Measurements from ENCODE around the gene CCDC183. TPM values are rescaled to one million over a fixed set of nuclear protein-coding genes. Genes with fewer than 3 reads are reported as not detected.

Gene CCDC183
- polyA plus RNA-seq, 1 donor from 2014 or later = 0.78 TPM

GRCh38 chr9:136845465-136846260, 49.5 kb downstream of the CCDC183 start:
- Mint-ChIP-seq H3K27ac (peak overlapping the region in 1 of 3 donors; percentile 92), H3K4me1 (peaks cover 8 to 10% (median 9%) of the 10 kb centered on the region in 3 donors), H3K4me3 (peak overlapping the region in 3 of 4 donors; percentile 30 to 81 (median 60)), H3K27me3 (peaks cover 12% of the 10 kb centered on the region), H3K9me3 (peaks cover 0 to 2% (median 0%) of the 10 kb centered on the region in 3 donors), H3K36me3 (no peaks in the 10 kb centered on the region)

DNA sequence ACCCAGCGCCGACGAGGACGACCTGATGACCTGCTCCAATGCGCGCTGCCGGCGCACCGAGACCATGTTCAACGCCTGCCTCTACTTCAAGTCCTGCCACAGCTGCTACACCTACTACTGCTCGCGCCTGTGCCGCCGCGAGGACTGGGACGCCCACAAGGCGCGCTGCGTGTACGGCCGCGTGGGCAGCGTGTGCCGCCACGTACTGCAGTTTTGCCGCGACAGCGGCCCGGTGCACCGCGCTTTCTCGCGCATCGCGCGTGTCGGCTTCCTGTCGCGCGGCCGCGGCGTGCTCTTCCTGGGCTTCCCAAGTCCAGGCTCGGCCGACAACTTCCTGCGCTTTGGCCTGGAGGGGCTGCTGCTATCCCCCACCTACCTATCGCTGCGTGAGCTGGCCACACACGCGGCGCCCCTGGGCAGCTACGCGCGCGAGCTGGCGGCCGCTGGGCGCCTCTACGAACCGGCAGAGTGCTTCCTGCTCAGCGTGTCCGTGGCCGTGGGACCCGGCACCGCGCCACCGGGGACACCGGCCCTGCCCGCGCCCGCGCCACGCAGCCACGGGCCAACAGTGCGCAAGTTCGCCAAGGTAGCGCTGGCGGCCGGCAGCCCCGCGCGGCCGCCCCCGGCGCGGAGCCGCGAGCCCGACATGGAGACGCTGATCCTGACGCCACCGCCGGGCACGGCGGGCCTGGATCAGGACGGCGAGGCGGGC, 50.4 kb downstream of the CCDC183 start:
- Mint-ChIP-seq H3K27me3 (peaks cover 12% of the 10 kb centered on the region), H3K36me3 (no peaks in the 10 kb centered on the region), H3K4me3 (peak overlapping the region in 3 of 4 donors; percentile 21 to 80 (median 27)), H3K9me3 (peaks cover 0 to 2% (median 0%) of the 10 kb centered on the region in 3 donors), H3K4me1 (peaks cover 8 to 10% (median 9%) of the 10 kb centered on the region in 3 donors), H3K27ac (peak overlapping the region in 2 of 3 donors; percentile 87 to 93)

DNA sequence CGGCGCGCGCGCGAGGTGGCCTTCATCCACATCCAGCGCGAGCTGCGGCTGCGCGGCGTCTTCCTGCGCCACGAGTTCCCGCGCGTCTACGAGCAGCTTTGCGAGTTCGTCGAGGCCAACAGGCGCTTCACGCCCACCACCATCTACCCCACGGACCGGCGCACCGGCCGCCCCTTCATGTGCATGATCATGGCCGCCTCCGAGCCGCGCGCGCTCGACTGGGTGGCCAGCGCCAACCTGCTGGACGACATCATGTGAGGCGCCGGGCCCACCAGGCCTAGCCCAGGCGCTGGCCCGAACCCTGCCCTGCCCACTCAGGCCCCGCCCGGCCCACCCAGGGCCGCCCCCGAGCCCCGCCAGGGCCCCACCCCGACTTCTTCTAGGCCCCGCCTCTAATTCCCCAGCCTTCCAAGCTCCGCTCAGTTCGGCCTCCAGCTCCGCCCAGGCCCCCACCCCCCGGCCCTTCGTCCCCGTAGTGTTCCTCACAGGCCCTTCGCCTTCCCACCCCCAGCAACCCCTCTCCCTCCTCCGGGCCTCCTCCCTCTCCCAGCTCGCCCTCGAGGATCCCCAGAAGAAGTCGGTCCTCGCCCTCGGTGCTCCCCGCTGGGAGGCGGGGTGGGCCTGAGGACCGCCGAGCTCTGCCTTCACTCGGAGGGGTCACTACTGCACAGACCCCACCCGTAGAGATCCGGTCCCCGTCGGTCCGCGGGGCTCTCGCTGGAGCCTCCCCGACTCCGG, 51.1 kb downstream of the CCDC183 start:
- H3K9me3 Mint-ChIP-seq = peaks cover 0 to 2% (median 0%) of the 10 kb centered on the region in 3 donors

DNA sequence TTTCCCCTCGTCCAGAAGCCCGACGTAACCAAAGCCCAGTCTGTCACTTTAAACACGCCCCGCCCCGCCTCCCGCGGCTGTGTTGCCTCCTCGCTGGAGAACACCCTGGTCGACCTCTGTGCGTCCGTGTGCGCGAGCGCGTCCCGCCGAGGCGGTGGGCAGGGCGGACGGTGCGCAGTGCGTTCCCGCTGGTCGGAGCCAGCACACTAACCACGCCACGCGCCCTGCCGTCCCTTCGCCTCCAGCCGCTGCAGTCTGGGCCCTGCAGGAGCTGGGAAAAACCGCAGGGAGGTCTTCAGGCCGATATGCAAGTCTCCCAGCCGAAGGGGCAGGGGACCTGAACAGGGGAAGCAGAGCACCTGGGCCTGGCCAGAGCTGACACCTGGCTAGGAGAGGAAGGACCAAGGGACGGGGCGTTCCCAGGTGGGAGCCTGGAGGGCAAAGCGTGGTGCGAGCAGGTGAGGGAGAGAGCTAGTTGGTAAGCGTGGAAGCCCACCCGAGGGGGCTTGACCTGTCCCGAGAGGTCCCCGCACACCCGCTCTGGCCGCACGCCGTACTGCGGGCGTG, 51.8 kb downstream of the CCDC183 start:
- Mint-ChIP-seq H3K4me1 (peaks cover 5 to 9% (median 8%) of the 10 kb centered on the region in 3 donors), H3K27me3 (peaks cover 12% of the 10 kb centered on the region), H3K27ac (peak overlapping the region; percentile 86 to 95 (median 93)), H3K4me3 (peak overlapping the region; percentile 83 to 93 (median 92)), H3K36me3 (no peaks in the 10 kb centered on the region), H3K9me3 (peaks cover 0 to 2% (median 0%) of the 10 kb centered on the region in 3 donors)

More for the DNA sequence above, 51.1 kb downstream of the CCDC183 start:
- Mint-ChIP-seq H3K36me3 (no peaks in the 10 kb centered on the region), H3K4me3 (peak overlapping the region; percentile 83 to 93 (median 92)), H3K27me3 (peaks cover 12% of the 10 kb centered on the region), H3K27ac (peak overlapping the region; percentile 86 to 95 (median 93)), H3K4me1 (peaks cover 6 to 9% (median 8%) of the 10 kb centered on the region in 3 donors)

DNA sequence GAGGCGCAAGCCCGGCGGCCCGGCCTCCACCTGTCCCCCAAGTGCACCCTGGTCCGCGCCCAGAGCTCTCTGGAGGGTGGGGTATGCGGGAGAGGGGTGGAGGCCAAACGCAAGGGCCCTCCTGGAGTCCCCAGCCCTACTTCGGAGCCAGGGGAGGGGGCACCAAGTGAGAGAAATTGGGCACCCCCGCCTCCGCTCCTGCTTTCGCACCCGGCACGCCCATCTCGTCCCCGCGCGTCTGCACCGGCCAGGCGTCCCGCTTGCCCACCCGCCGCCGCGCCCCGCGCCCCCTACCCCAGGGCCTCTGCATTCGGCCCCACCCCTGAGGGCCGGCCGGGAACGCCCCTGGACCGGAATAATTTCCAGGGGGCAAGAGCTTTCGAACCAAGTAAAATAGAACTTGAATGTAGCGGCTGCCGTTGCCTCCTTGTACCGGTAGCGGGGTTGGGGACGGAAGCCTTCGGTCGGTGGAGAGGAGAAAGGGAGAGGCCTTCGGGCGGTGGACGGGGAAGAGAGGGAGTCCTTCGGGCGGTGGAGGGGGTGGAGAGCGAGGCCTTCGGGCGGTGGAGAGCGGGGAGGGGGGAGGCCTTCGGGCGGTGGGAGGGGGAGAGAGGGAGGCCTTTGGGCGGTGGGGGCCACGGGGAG, 52.4 kb downstream of the CCDC183 start:
- Mint-ChIP-seq H3K4me3 (peak overlapping the region; percentile 92 to 97 (median 95)), H3K27ac (peak overlapping the region in 2 of 3 donors; percentile 96 to 97)

DNA sequence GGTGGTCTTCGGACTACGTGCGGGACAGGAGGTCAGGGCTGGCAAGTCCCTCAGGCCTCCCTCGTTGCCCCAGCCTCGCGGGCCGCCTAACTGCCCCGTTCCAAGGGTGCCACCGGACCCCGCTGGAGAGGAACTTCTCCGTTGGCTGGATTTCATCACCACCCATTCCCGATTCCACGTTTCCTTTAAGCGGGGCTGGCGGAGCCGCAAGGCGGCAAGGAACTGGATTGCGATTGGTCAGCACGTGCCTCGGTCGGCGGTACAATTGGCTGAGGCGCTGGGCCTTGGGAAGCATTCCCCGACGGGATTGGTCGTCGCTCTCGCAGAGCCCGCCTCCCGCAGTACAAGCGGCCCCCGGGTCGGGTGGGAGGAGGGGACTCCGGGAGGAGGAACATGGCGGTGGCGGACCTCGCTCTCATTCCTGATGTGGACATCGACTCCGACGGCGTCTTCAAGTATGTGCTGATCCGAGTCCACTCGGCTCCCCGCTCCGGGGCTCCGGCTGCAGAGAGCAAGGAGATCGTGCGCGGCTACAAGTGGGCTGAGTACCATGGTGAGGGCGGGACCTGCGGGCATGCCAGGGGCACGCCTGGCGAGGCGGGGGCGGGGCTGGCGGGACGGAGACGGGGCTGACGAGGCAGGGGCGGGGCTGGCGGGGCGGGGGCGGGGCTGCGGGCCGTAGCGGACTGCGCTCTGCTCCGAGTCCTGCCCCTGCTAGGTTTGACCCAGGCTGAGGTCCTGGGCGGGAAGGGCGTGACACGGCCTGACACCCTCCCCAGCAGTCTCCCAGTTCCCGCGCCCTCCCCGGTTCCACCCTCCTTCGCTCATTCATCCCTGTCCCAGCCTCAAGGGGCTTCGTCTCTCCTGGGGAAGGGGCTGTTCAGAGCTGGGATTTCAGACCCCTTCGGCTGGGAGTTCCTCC, 53.2 kb downstream of the CCDC183 start, which contains the start of gene PHPT1:
Gene PHPT1 (plus strand): TSS at position 372 of the 922 bp plus-strand sequence. CDS start 22 bp downstream, at position 394.
- H3K27me3 Mint-ChIP-seq = peaks cover 8% of the 10 kb centered on the region
- no peaks in the 10 kb centered on the region for H3K36me3 Mint-ChIP-seq
- peaks cover 0 to 2% (median 0%) of the 10 kb centered on the region in 3 donors for H3K9me3 Mint-ChIP-seq
- peak within 1 kb of the TSS; percentile 92 to 97 (median 95) for H3K4me3 Mint-ChIP-seq
- H3K4me1 Mint-ChIP-seq = peaks cover 5% of the 10 kb centered on the region in 3 donors
- H3K27ac Mint-ChIP-seq = peak within 1 kb of the TSS; percentile 86 to 97 (median 96)

More for the DNA sequence above, 52.4 kb downstream of the CCDC183 start:
- Mint-ChIP-seq H3K4me1 (peaks cover 5 to 7% (median 7%) of the 10 kb centered on the region in 3 donors), H3K36me3 (no peaks in the 10 kb centered on the region), H3K27me3 (peaks cover 10% of the 10 kb centered on the region), H3K9me3 (peaks cover 0 to 2% (median 0%) of the 10 kb centered on the region in 3 donors)

GRCh38 chr9:136849960-136850865, 54.1 kb downstream of the CCDC183 start:
- peak overlapping the region; percentile 70 to 93 (median 76) for H3K4me3 Mint-ChIP-seq
- H3K36me3 Mint-ChIP-seq = no peaks in the 10 kb centered on the region
- peak overlapping the region in 2 of 3 donors; percentile 63 to 97 for H3K27ac Mint-ChIP-seq
- peaks cover 5% of the 10 kb centered on the region in 3 donors for H3K4me1 Mint-ChIP-seq
- peaks cover 0 to 2% (median 0%) of the 10 kb centered on the region in 3 donors for H3K9me3 Mint-ChIP-seq
- H3K27me3 Mint-ChIP-seq = peaks cover 8% of the 10 kb centered on the region

- H3K36me3 Mint-ChIP-seq = no peaks in the 10 kb centered on the region
- peak overlapping the region in 3 of 4 donors; percentile 27 to 48 (median 39) for H3K4me3 Mint-ChIP-seq
- H3K4me1 Mint-ChIP-seq = peaks cover 5% of the 10 kb centered on the region in 3 donors
- H3K27me3 Mint-ChIP-seq = peaks cover 8% of the 10 kb centered on the region
- peaks cover 0 to 2% (median 0%) of the 10 kb centered on the region in 3 donors for H3K9me3 Mint-ChIP-seq
- peak overlapping the region in 1 of 3 donors; percentile 97 for H3K27ac Mint-ChIP-seq
These were observed 55.0 kb downstream of the CCDC183 start for GRCh38 chr9:136850866-136851775.

DNA sequence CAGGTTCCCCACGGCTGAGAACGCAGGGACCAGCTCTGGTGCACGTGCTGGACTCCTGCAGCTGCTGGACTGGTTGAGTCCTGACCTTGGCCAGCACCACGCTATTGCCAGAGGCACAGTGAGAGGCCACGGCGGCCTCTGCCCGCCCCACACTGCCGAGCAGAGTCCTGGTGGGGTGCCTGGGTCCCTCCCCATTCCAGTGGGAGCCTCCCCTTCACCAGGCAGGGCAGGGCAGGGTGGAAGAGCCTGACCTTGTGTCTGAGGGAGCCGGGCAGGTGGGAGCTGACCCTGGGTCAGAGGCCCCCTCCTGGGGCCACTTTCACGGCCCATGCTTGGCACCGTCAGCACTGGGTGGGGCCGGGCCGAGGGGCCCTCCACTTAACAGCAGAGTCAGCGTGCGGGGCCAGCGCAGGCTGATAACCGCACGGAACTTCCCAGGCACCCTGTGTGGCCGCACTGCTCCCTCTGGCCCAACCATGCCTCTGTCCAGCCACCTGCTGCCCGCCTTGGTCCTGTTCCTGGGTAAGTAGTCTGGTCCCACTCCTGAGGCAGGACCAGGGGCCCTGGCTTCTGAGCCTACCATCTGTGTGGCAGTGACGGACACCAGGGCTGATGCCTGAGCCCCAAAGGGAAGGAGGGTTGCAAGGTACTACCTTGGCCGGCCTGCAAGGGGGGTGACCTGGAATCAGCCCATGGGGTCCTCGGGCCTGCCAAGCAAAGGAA, 56.0 kb downstream of the CCDC183 start, which contains the start of gene MAMDC4:
Gene MAMDC4 (plus strand): TSS at position 406 of the 723 bp plus-strand sequence. CDS start 71 bp downstream, at position 477.
- peaks cover 3% of the 10 kb centered on the region for H3K27me3 Mint-ChIP-seq
- peak within 1 kb of the TSS in 1 of 3 donors; percentile 97 for H3K27ac Mint-ChIP-seq
- H3K4me1 Mint-ChIP-seq = peaks cover 3 to 5% (median 5%) of the 10 kb centered on the region in 3 donors
- no peaks in the 10 kb centered on the region for H3K36me3 Mint-ChIP-seq
- peak within 1 kb of the TSS in 1 of 4 donors; percentile 17 for H3K4me3 Mint-ChIP-seq
- H3K9me3 Mint-ChIP-seq = peaks cover 0 to 2% (median 0%) of the 10 kb centered on the region in 3 donors

GRCh38 chr9:136852664-136853595, 56.8 kb downstream of the CCDC183 start:
- H3K27ac Mint-ChIP-seq = peak overlapping the region in 1 of 3 donors; percentile 35
- H3K36me3 Mint-ChIP-seq = no peaks in the 10 kb centered on the region
- H3K27me3 Mint-ChIP-seq = no peaks in the 10 kb centered on the region
- peaks cover 0 to 2% (median 0%) of the 10 kb centered on the region in 3 donors for H3K9me3 Mint-ChIP-seq
- no peak overlapping the region for H3K4me3 Mint-ChIP-seq
- H3K4me1 Mint-ChIP-seq = peaks cover 1 to 5% (median 2%) of the 10 kb centered on the region in 3 donors
